Ascending aorta (tissue), 2 donors: Measurements from ENCODE around the gene SND1. TPM values are rescaled to one million over a fixed set of nuclear protein-coding genes. Genes with fewer than 3 reads are reported as not detected.

Source experiments
- DNase-seq, 2 donors: peaks; one replicate each; pipeline ENCODE4 v3.0.0-alpha.2; 2019; ENCODE audit warnings: low spot score in 2 of 2
- H3K27ac ChIP-seq, 2 donors: fragments of 200-600 bp; sonication (generic); one replicate each; pipeline ENCODE4 v1.5.1; 2016 to 2017; ENCODE audit warnings: mild to moderate bottlenecking in 1 of 2
- H3K27me3 ChIP-seq: fragments of 200-600 bp; sonication (generic); one replicate; pipeline ENCODE4 v1.5.1; 2017
- H3K36me3 ChIP-seq, 2 donors: fragments of 200-600 bp; sonication (generic); one replicate each; pipeline ENCODE4 v1.5.1; 2016
- H3K4me1 ChIP-seq, 2 donors: fragments of 200-600 bp; sonication (generic); one replicate each; pipeline ENCODE4 v1.5.1; 2016 to 2017; ENCODE audit warnings: mild to moderate bottlenecking in 1 of 2
- H3K4me3 ChIP-seq, 2 donors: fragments of 200-600 bp; sonication (generic); one replicate each; pipeline ENCODE4 v1.5.1; 2016 to 2017; ENCODE audit warnings: mild to moderate bottlenecking in 1 of 2
- H3K9me3 ChIP-seq, 2 donors: fragments of 200-600 bp; sonication (generic); one replicate each; pipeline ENCODE4 v1.5.1; 2016
- CTCF ChIP-seq, 3 experiments: fragments of 200-600 bp in 2 of 3; fragments of 450-650 bp in 1 of 3; sonication (generic) in 2 of 3; IDR thresholded peaks; one replicate each; pipeline ENCODE4 v1.5.1; 2016 to 2019; ENCODE audit warnings: antibody characterized with exemption in 3 of 3, mild to moderate bottlenecking in 1 of 3, moderate library complexity in 1 of 3
- intact Hi-C: fragments of 100-400 bp; cut with DNase I; formaldehyde crosslinking; loops from one replicate; pipeline ENCODE4 v1.15.1; 2023
- total RNA-seq: library from RNA; depleted of rRNA; stranded (reverse); fragments of >200 nt; gene quantifications from one replicate; pipeline ENCODE4 v1.1.0, GENCODE V29; 2016

Gene SND1
- total RNA-seq, 1 donor from 2014 or later = 93.8 TPM

DNA sequence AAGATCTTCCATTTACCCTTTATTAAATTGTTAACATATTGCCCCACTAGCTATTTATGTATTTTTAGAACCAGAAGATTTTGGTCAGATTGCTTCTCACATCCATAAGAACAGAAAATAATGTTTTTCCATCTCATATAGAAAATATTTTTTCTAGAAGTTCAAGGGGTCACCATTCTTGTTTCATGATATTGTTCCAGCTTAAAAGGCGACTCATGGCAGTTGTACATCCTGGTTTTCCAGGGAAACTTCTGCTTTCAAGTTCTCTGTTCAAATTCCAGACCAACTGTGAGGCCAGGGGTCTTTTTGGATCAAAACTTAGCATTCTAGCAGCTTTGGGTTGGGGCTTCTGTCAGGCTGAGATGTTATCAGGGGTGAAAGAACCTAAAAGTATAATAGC lies 294.9 kb downstream of the SND1 start:
- DNase-seq = no peak
- Histone ChIP-seq H3K9me3 (no peaks in the 10 kb centered on the region), H3K4me3 (no peak overlapping the region), H3K27ac (no peak overlapping the region), H3K36me3 (no peaks in the 10 kb centered on the region), H3K4me1 (no peaks in the 10 kb centered on the region), H3K27me3 (no peaks in the 10 kb centered on the region)
- intact Hi-C loops = no loop called here
- TF ChIP-seq CTCF (IDR thresholded peaks at IDR 0.05) = no peak

GRCh38 chr7:127948312-127948711 lies 296.3 kb downstream of the SND1 start:
- no peaks in the 10 kb centered on the region for H3K36me3 ChIP-seq
- no peak for TF ChIP-seq CTCF (IDR thresholded peaks at IDR 0.05)
- DNase-seq = no peak
- H3K4me3 ChIP-seq = no peak overlapping the region
- intact Hi-C loops = no loop called here
- H3K9me3 ChIP-seq = no peaks in the 10 kb centered on the region
- H3K4me1 ChIP-seq = no peaks in the 10 kb centered on the region
- H3K27me3 ChIP-seq = no peaks in the 10 kb centered on the region
- no peak overlapping the region for H3K27ac ChIP-seq

- intact Hi-C loops = no loop called here
- Histone ChIP-seq H3K4me3 (no peak overlapping the region), H3K9me3 (no peaks in the 10 kb centered on the region), H3K4me1 (no peaks in the 10 kb centered on the region), H3K27me3 (no peaks in the 10 kb centered on the region), H3K27ac (no peak overlapping the region), H3K36me3 (no peaks in the 10 kb centered on the region)
- TF ChIP-seq CTCF (IDR thresholded peaks at IDR 0.05) = no peak
- no peak for DNase-seq
These were observed 296.9 kb downstream of the SND1 start for GRCh38 chr7:127948930-127949329.

- no peak overlapping the region for H3K27ac ChIP-seq
- intact Hi-C loops = no loop called here
- H3K9me3 ChIP-seq = no peaks in the 10 kb centered on the region
- no peaks in the 10 kb centered on the region for H3K36me3 ChIP-seq
- no peak for DNase-seq
- H3K4me1 ChIP-seq = no peaks in the 10 kb centered on the region
- no peaks in the 10 kb centered on the region for H3K27me3 ChIP-seq
- TF ChIP-seq CTCF (IDR thresholded peaks at IDR 0.05) = no peak
- no peak overlapping the region for H3K4me3 ChIP-seq
These were observed 297.8 kb downstream of the SND1 start for GRCh38 chr7:127949769-127950222.

- Histone ChIP-seq H3K9me3 (no peaks in the 10 kb centered on the region), H3K4me3 (no peak overlapping the region), H3K36me3 (no peaks in the 10 kb centered on the region), H3K4me1 (no peaks in the 10 kb centered on the region), H3K27ac (no peak overlapping the region), H3K27me3 (no peaks in the 10 kb centered on the region)
- intact Hi-C loops = no loop called here
- TF ChIP-seq CTCF (IDR thresholded peaks at IDR 0.05) = no peak
- DNase-seq = no peak
These were observed 298.4 kb downstream of the SND1 start for GRCh38 chr7:127950233-127950935.
